Measurements from ENCODE around the gene SLAMF7.

DNA sequence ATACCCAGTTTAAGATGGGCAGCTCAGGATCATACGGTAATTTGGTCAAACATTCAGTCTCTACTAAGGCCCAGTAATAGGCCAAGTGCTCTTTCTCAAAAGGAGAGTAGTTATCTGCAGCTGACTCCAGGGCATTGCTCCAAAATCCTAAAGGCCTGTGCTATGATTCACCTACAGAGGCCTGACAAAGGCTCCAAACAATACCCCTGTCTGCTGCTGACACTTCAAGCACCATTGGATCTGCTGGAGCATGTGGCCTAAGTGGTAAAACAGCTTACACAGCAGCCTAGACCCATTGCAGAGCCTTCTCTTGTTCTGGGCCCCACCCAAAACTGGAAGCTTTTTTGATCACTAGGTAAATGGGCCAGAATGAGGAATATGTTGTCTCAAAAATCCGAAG lies 22.8 kb downstream of the SLAMF7 start:
- TF ChIP-seq, protein P1, sequence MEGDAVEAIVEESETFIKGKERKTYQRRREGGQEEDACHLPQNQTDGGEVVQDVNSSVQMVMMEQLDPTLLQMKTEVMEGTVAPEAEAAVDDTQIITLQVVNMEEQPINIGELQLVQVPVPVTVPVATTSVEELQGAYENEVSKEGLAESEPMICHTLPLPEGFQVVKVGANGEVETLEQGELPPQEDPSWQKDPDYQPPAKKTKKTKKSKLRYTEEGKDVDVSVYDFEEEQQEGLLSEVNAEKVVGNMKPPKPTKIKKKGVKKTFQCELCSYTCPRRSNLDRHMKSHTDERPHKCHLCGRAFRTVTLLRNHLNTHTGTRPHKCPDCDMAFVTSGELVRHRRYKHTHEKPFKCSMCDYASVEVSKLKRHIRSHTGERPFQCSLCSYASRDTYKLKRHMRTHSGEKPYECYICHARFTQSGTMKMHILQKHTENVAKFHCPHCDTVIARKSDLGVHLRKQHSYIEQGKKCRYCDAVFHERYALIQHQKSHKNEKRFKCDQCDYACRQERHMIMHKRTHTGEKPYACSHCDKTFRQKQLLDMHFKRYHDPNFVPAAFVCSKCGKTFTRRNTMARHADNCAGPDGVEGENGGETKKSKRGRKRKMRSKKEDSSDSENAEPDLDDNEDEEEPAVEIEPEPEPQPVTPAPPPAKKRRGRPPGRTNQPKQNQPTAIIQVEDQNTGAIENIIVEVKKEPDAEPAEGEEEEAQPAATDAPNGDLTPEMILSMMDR (IDR thresholded peaks at IDR 0.05), result no peak
- no peak for TF ChIP-seq POLR2A (IDR thresholded peaks at IDR 0.05)
